ENCODE results near the gene SNX3. TPM values are rescaled to one million over a fixed set of nuclear protein-coding genes. Genes with fewer than 3 reads are reported as not detected.

Gene SNX3
- total RNA-seq, 1 experiment from 2014 or later, result 80.7 TPM

DNA sequence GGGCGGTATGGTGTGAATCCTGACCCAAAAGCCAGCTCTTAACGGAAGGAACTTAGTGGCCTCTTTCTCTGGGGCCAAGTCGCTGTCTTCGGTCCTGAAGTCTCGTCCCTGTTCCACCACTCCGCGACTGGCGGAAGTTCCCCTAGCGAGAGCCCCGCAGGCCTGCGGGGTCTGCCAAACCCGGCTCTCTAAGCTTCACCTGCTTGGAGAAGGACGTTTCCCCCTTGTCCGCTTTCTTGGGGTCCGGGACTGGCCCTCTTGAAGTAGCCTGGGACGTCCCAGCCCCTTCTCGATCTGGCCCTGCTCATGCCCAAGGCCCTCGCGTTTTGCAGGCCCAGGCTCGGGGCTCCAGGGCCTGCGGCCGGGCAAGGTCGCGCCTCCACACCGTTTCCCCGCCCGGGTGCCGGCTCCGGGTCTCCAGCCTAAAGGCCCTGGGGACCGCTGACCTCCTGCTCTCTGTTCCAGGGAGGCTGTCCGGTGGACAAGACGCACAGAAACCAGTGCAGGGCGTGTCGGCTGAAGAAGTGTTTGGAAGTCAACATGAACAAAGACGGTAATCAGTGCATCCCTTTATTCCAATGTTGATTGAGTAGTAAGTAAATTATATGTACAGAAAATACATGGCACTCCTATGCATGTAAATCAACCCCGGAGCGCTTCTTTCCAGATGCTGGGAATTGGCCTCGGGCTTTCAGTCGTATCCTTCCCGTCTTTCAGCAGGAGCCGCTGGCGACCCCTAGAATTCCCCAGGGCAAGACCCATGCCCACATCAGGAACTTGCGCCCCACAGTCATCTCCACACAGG is 86.3 kb downstream of the SNX3 start:
- H3K27me3 Mint-ChIP-seq (ENCODE audit: low read depth), result peaks cover 100% of the 10 kb centered on the region
- H3K14ac ChIP-seq (ENCODE audit: insufficient read depth, low read length), result no peak overlapping the region
- H3K18ac ChIP-seq (ENCODE audit: insufficient read length, low read depth, low read length), result no peak overlapping the region
- no peak overlapping the region for H3K23ac ChIP-seq (ENCODE audit: insufficient read length, low read depth, low read length)
- no peak overlapping the region for H2BK5ac ChIP-seq (ENCODE audit: insufficient read length, low read length)
- no peak overlapping the region for H2BK12ac ChIP-seq (ENCODE audit: insufficient read length, low read depth, low read length)
- H3K9me3 Mint-ChIP-seq, result peaks cover 4 to 17% of the 10 kb centered on the region in 2 experiments; a peak in 2 of 5 replicates
- H3K9me3 ChIP-seq (ENCODE audit: control insufficient read depth, low read depth, low read length), result no peaks in the 10 kb centered on the region
- no peak overlapping the region for H3K27ac Mint-ChIP-seq
- H3K9ac ChIP-seq (ENCODE audit: extremely low read depth, insufficient read length, low read length), result no peak overlapping the region
- peaks cover 9% of the 10 kb centered on the region for H3K23me2 ChIP-seq (ENCODE audit: insufficient read length, low read depth, low read length, poor library complexity, severe bottlenecking)
- H2BK15ac ChIP-seq (ENCODE audit: low read depth, low read length), result no peak overlapping the region
- peak overlapping the region; percentile 50 for H3K4me2 ChIP-seq (ENCODE audit: insufficient read depth, insufficient read length, low read length)
- H2BK120ac ChIP-seq (ENCODE audit: low read depth, low read length, poor library complexity, severe bottlenecking), result no peak overlapping the region
- H3K27ac ChIP-seq (ENCODE audit: insufficient read length, low read depth, low read length), result no peak overlapping the region
- no peak overlapping the region for H4K5ac ChIP-seq (ENCODE audit: insufficient read length, low read depth, low read length)
- peaks cover 23 to 55% of the 10 kb centered on the region in 2 experiments for H3K4me1 Mint-ChIP-seq
- H3K56ac ChIP-seq (ENCODE audit: insufficient read length, low read depth, low read length), result no peak overlapping the region
- H2BK20ac ChIP-seq (ENCODE audit: low read depth, low read length, poor library complexity, severe bottlenecking), result no peak overlapping the region
- no peaks in the 10 kb centered on the region for H3K79me2 ChIP-seq (ENCODE audit: insufficient read depth, low read length)
- no peaks in the 10 kb centered on the region for H3K79me1 ChIP-seq (ENCODE audit: insufficient read depth, low read depth, low read length, poor library complexity, severe bottlenecking)
- DNase-seq, result peak; percentile 85
- no peak overlapping the region for H4K91ac ChIP-seq (ENCODE audit: insufficient read length, low read depth, low read length)
- H4K20me1 ChIP-seq (ENCODE audit: control insufficient read depth, insufficient read depth, insufficient read length), result no peaks in the 10 kb centered on the region
- H3T11ph ChIP-seq (ENCODE audit: low read length), result no peak overlapping the region
- no peaks in the 10 kb centered on the region for H3K36me3 Mint-ChIP-seq (ENCODE audit: insufficient read depth in 1 of 3, low read depth in 3 of 3)
- H3K4me3 Mint-ChIP-seq, result peak overlapping the region in 1 of 2 experiments; percentile 82; a peak in 3 of 5 replicates
- H3K4ac ChIP-seq (ENCODE audit: low read depth, low read length), result no peak overlapping the region
- no peak overlapping the region for H2AFZ ChIP-seq (ENCODE audit: low read length)
- TF ChIP-seq, protein P1, sequence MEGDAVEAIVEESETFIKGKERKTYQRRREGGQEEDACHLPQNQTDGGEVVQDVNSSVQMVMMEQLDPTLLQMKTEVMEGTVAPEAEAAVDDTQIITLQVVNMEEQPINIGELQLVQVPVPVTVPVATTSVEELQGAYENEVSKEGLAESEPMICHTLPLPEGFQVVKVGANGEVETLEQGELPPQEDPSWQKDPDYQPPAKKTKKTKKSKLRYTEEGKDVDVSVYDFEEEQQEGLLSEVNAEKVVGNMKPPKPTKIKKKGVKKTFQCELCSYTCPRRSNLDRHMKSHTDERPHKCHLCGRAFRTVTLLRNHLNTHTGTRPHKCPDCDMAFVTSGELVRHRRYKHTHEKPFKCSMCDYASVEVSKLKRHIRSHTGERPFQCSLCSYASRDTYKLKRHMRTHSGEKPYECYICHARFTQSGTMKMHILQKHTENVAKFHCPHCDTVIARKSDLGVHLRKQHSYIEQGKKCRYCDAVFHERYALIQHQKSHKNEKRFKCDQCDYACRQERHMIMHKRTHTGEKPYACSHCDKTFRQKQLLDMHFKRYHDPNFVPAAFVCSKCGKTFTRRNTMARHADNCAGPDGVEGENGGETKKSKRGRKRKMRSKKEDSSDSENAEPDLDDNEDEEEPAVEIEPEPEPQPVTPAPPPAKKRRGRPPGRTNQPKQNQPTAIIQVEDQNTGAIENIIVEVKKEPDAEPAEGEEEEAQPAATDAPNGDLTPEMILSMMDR (conservative IDR thresholded peaks at IDR 0.05), result no peak
- no peak overlapping the region for H4K8ac ChIP-seq (replicated peaks; ENCODE audit: insufficient read length, low read depth, low read length)
- WGBS (ENCODE audit: extremely low coverage, insufficient read length, low lambda C conversion rate), result no CpG with 5 or more reads among the region's 43 CpGs
- H3K4me1 ChIP-seq (ENCODE audit: insufficient read depth, low read length), result no peaks in the 10 kb centered on the region
- no peak overlapping the region for H2AK5ac ChIP-seq (ENCODE audit: insufficient read length, low read length)
- peaks cover 81% of the 10 kb centered on the region for H3K27me3 ChIP-seq (ENCODE audit: insufficient read depth, low read length)

All from H9 (cell line).